K562 (cell line): ENCODE measurements around the gene PLS1. TPM values are rescaled to one million over a fixed set of nuclear protein-coding genes. Genes with fewer than 3 reads are reported as not detected.

Experiments used
- ATAC-seq: fragments of 200-7000 bp; cut with Tn5 transposase; 3 replicates; pipeline ENCODE4 v1.9.1; 2020; ENCODE audit warnings: moderate library complexity
- BruUV-seq: library from RNA; stranded (reverse); fragments of 400-500 nt; replicated peaks from 2 replicates; lab custom pipeline; 2021; lab: Mats Ljungman, UMichigan
- CTCF ChIA-PET: fragments of 300-600 bp; formaldehyde crosslinking; extraction: SDS; loops from one replicate; lab custom pipeline; 2021; ENCODE audit warnings: low intra/inter-chr PET ratio; lab: Yijun Ruan, JAX
- POLR2A ChIA-PET: fragments of 300-600, 350-650 bp; sonication (Branson Sonifier 250); formaldehyde crosslinking; extraction: SDS; loops from one replicate; lab custom pipeline; 2021; ENCODE audit warnings: antibody characterized with exemption, inconsistent platforms; lab: Yijun Ruan, JAX
- DNase-seq, 4 experiments: peaks; one replicate each; pipeline versions ENCODE4 v3.0.0 to v3.0.0-alpha.2; 2011 to 2018; ENCODE audit warnings: low spot score in 3 of 4, mixed read lengths in 3 of 4; ENCODE audit errors: extremely low read depth in 1 of 4
- FAIRE-seq: peaks from 2 replicates; lab custom pipeline; 2011; peaks lifted over from hg19 to GRCh38; lab: Jason Lieb, UNC
- H2AFZ ChIP-seq: 2 replicates; pipeline ENCODE4 v1.6.0; 2011; ENCODE audit warnings: low read depth, low read length, control low read depth, inconsistent platforms
- H3K27ac ChIP-seq: fragments of 200-600 bp; 3 replicates; pipeline ENCODE4 v1.8.0; 2011; ENCODE audit warnings: low read depth, mild to moderate bottlenecking, control low read depth, inconsistent platforms, low read length, moderate library complexity, mixed read lengths; ENCODE audit errors: extremely low read depth
- H3K27me3 ChIP-seq, 2 experiments: fragments of 300-600 bp in 1 of 2; 2 replicates in 1 of 2; 3 replicates in 1 of 2; pipeline versions ENCODE4 v1.6.0 to v1.8.0; 2011; ENCODE audit warnings: inconsistent platforms in 2 of 2, low read length in 2 of 2, mild to moderate bottlenecking in 1 of 2, mixed read lengths in 1 of 2, moderate library complexity in 1 of 2; ENCODE audit not compliant: control insufficient read depth in 2 of 2, insufficient read depth in 2 of 2
- H3K36me3 ChIP-seq: fragments of 300-600 bp; 3 replicates; pipeline ENCODE4 v1.8.0; 2011; ENCODE audit warnings: mild to moderate bottlenecking, low read length, inconsistent platforms; ENCODE audit not compliant: control insufficient read depth, insufficient read depth
- H3K4me1 ChIP-seq, 2 experiments: fragments of 200-600 bp in 1 of 2; replicated peaks in 1 of 2; 2 replicates in 1 of 2; 3 replicates in 1 of 2; pipeline versions ENCODE4 v1.5.1 to v1.8.0; 2011; ENCODE audit warnings: inconsistent platforms in 2 of 2, low read length in 2 of 2, mild to moderate bottlenecking in 1 of 2, mixed read lengths in 1 of 2, moderate library complexity in 1 of 2; ENCODE audit not compliant: control insufficient read depth in 2 of 2, insufficient read depth in 2 of 2
- H3K4me2 ChIP-seq: 2 replicates; pipeline ENCODE4 v1.6.1; 2011; ENCODE audit warnings: low read length, control low read depth, inconsistent platforms, mixed read lengths; ENCODE audit not compliant: insufficient read depth
- H3K4me3 ChIP-seq: fragments of 200-600 bp; sonication (generic), shearing (Covaris generic); 2 replicates; pipeline ENCODE4 v1.5.1; 2016; ENCODE audit warnings: control low read depth, inconsistent platforms
- H3K79me2 ChIP-seq: fragments of 200-600 bp; 3 replicates; pipeline ENCODE4 v1.8.0; 2011; ENCODE audit warnings: low read length, inconsistent platforms; ENCODE audit not compliant: control insufficient read depth, insufficient read depth
- H3K9ac ChIP-seq, 2 experiments: 2 replicates each; pipeline versions ENCODE4 v1.6.0 to v1.6.1; 2011; ENCODE audit warnings: low read depth in 2 of 2, low read length in 2 of 2, control low read depth in 1 of 2, inconsistent platforms in 1 of 2, mild to moderate bottlenecking in 1 of 2, mixed read lengths in 1 of 2; ENCODE audit not compliant: insufficient read depth in 1 of 2
- H3K9me1 ChIP-seq: one replicate; pipeline ENCODE4 v1.6.0; 2011; ENCODE audit warnings: inconsistent platforms, mild to moderate bottlenecking, low read length, moderate library complexity; ENCODE audit not compliant: control insufficient read depth, insufficient read depth
- H3K9me3 ChIP-seq: replicated peaks from 2 replicates; pipeline ENCODE4 v1.5.1; 2011; ENCODE audit warnings: low read depth, low read length, inconsistent platforms; ENCODE audit not compliant: control insufficient read depth, insufficient read depth
- H4K20me1 ChIP-seq: replicated peaks from 2 replicates; pipeline ENCODE4 v1.6.1; 2011; ENCODE audit warnings: low read length, inconsistent platforms, mixed read lengths; ENCODE audit not compliant: control insufficient read depth, insufficient read depth
- EHMT2 ChIP-seq: fragments of 450-650 bp; IDR thresholded peaks from 2 replicates; pipeline ENCODE4 v1.6.1; 2018; ENCODE audit warnings: antibody characterized with exemption
- ESRRA ChIP-seq: fragments of 450-650 bp; IDR thresholded peaks from 2 replicates; pipeline ENCODE4 v1.6.1; 2014; ENCODE audit warnings: low read depth, mild to moderate bottlenecking, moderate library complexity, borderline replicate concordance
- GATAD2B ChIP-seq: fragments of 450-650 bp; IDR thresholded peaks from 2 replicates; pipeline ENCODE4 v1.6.1; 2017; ENCODE audit warnings: mild to moderate bottlenecking, borderline replicate concordance
- MCM2 ChIP-seq: fragments of 450-650 bp; IDR thresholded peaks from 2 replicates; pipeline ENCODE4 v1.6.1; 2017; ENCODE audit warnings: low read depth, mild to moderate bottlenecking
- NCOR1 ChIP-seq: fragments of 450-650 bp; IDR thresholded peaks from 2 replicates; pipeline ENCODE4 v1.6.1; 2016; ENCODE audit warnings: mild to moderate bottlenecking, moderate library complexity
- NFE2 ChIP-seq: IDR thresholded peaks from 2 replicates; pipeline ENCODE4 v1.6.1; 2014; ENCODE audit warnings: antibody characterized with exemption, low read depth
- NFYB ChIP-seq: IDR thresholded peaks from 2 replicates; pipeline ENCODE4 v1.6.1; 2011; ENCODE audit warnings: mild to moderate bottlenecking, moderate library complexity; ENCODE audit not compliant: insufficient read length; ENCODE audit errors: extremely low read depth
- NR2C1 ChIP-seq, 2 experiments: fragments of 450-650 bp; IDR thresholded peaks; 2 replicates each; pipeline ENCODE4 v1.6.1; 2017; ENCODE audit warnings: mild to moderate bottlenecking in 2 of 2, antibody characterized with exemption in 1 of 2, inconsistent platforms in 1 of 2, missing compliant biosample characterization in 1 of 2, missing genetic modification characterization in 1 of 2
- PATZ1 ChIP-seq: fragments of 250-450 bp; sonication (Bioruptor Pico); IDR thresholded peaks from 2 replicates; pipeline ENCODE4 v1.5.0; 2020; ENCODE audit warnings: mild to moderate bottlenecking, borderline replicate concordance
- PYGO2 ChIP-seq: fragments of 450-650 bp; IDR thresholded peaks from 2 replicates; pipeline ENCODE4 v1.6.1; 2016; ENCODE audit warnings: mild to moderate bottlenecking, missing genetic modification characterization, moderate library complexity, missing compliant biosample characterization
- RB1 ChIP-seq: fragments of 450-650 bp; IDR thresholded peaks from 2 replicates; pipeline ENCODE4 v1.6.1; 2017; ENCODE audit warnings: low read depth, mild to moderate bottlenecking
- SIN3B ChIP-seq: fragments of 450-650 bp; IDR thresholded peaks from 2 replicates; pipeline ENCODE4 v1.6.1; 2017; ENCODE audit warnings: low read depth, mild to moderate bottlenecking, moderate library complexity
- SMAD4 ChIP-seq: fragments of 250-450 bp; sonication (Bioruptor Pico); conservative IDR thresholded peaks from 2 replicates; pipeline ENCODE4 v1.8.0; 2021; ENCODE audit warnings: inconsistent platforms, mild to moderate bottlenecking, moderate library complexity
- TCF7 ChIP-seq: sonication (generic); IDR thresholded peaks from 2 replicates; pipeline ENCODE4 v1.6.1; 2016; ENCODE audit warnings: antibody characterized with exemption, borderline replicate concordance
- WHSC1 ChIP-seq: IDR thresholded peaks from one replicate; pipeline ENCODE4 v1.6.1; 2012; ENCODE audit warnings: low read length, control low read depth, inconsistent platforms
- XRCC5 ChIP-seq: fragments of 200-400 bp; formaldehyde crosslinking; IDR thresholded peaks from 2 replicates; pipeline ENCODE4 v1.6.1; 2017; ENCODE audit warnings: low read depth, mild to moderate bottlenecking, low read length
- ZBED1 ChIP-seq: IDR thresholded peaks from 2 replicates; pipeline ENCODE4 v1.6.1; 2014
- ZNF146 ChIP-seq: IDR thresholded peaks from one replicate; pipeline ENCODE4 v1.6.1; 2018; ENCODE audit warnings: missing compliant biosample characterization; ENCODE audit not compliant: unreplicated experiment
- ZNF274 ChIP-seq: IDR thresholded peaks from 2 replicates; pipeline ENCODE4 v1.6.1; 2011; ENCODE audit warnings: low read depth, mild to moderate bottlenecking, low read length, moderate library complexity, borderline replicate concordance
- WGBS: fragments of 100-300 bp; shearing (Covaris generic); methylation state at CpG from one replicate; pipeline ENCODE4 v1.1.6; 2016; ENCODE audit warnings: low coverage, mixed read lengths; ENCODE audit not compliant: insufficient coverage; ENCODE audit errors: missing lambda C conversion rate; 5-methylcytosine and 5-hydroxymethylcytosine counted together
- in situ Hi-C: fragments of 300-500 bp; cut with MboI; formaldehyde crosslinking; loops from 4 replicates; pipeline ENCODE4 v1.15.0; 2018; ENCODE audit warnings: inconsistent platforms, mixed read lengths
- intact Hi-C: fragments of 100-400 bp; cut with micrococcal nuclease; formaldehyde crosslinking; loops from 2 replicates; pipeline ENCODE4 v1.14.2; 2022
- polyA plus RNA-seq, 8 experiments: library from polyadenylated mRNA; depleted of rRNA in 4 of 8; stranded (reverse) in 5 of 8; unstranded in 3 of 8; fragments of >200 nt; fragmentation: Nextera tagmentation in 2 of 8; fragmentation: Illumina TruSeq in 1 of 8; extraction: Ambion mirVana in 2 of 8; extraction: Trizol in 1 of 8; gene quantifications; 2 replicates each; pipeline versions ENCODE4 v1.2.1 to v1.2.3, GENCODE V29; 2011 to 2014; ENCODE audit warnings: inconsistent platforms in 1 of 8, missing spikeins in 1 of 8
- total RNA-seq, 7 experiments: library from RNA; depleted of rRNA in 6 of 7; stranded (reverse); fragments of >200 nt in 6 of 7; fragmentation: Illumina TruSeq in 2 of 7; extraction: Trizol in 2 of 7; gene quantifications; 2 replicates each; pipeline versions ENCODE4 v1.2.1 to v1.2.3, GENCODE V29; 2011 to 2021; ENCODE audit warnings: low replicate concordance in 1 of 7
- TF ChIP-seq, protein P1 (sequence below): fragments of 450-650 bp; IDR thresholded peaks from 2 replicates; pipeline ENCODE4 v1.7.0; 2016; ENCODE audit warnings: borderline replicate concordance

The PLS1 gene
- total and polyA plus RNA-seq, 9 of the 15 experiments (the other 6 are each of a cell fraction or from before 2014, with no cell fraction given): 6.1 to 21.3 (median 13.0) TPM

- TF ChIP-seq PATZ1 (CRISPR knock-in tag) (no peak), SIN3B (no peak), ZNF274 (no peak), NFE2 (no peak), SMAD4 (CRISPR knock-in tag) (no peak), ZBED1 (no peak), NR2C1 (IDR thresholded peaks at IDR 0.05) (no peak), NR2C1 (tag; IDR thresholded peaks at IDR 0.05) (no peak), RB1 (no peak)
These were observed 28.4 kb downstream of the PLS1 start (continued) for GRCh38 chr3:142624341-142625152.

- H3K9me3 ChIP-seq: no peaks in the 10 kb centered on the region
- H3K4me3 ChIP-seq: no peak overlapping the region
- no peak overlapping the region for H3K27ac ChIP-seq
- peaks cover 3 to 10% of the 10 kb centered on the region in 2 experiments; a peak in 3 of 5 replicates for H3K4me1 ChIP-seq
- H3K36me3 ChIP-seq: no peaks in the 10 kb centered on the region
- no peak overlapping the region for H2AFZ ChIP-seq
- FAIRE-seq (no peak), ATAC-seq (no peak), DNase-seq (no peak)
- ChIA-PET POLR2A (interaction anchor here (0.6 to 2.9 kb wide), 7 partner anchors 9 to 617 kb away, joined by 3 to 10 read pairs (median 8); partner anchors contain the start of gene ATR), CTCF (no interaction called here)
- no peak overlapping the region for H3K9ac ChIP-seq
- TF ChIP-seq PYGO2 (tag): no peak
- TF ChIP-seq NFYB: no peak
- TF ChIP-seq XRCC5: no peak
- TF ChIP-seq MCM2: no peak
- TF ChIP-seq GATAD2B: no peak
- no peak for TF ChIP-seq WHSC1
- TF ChIP-seq TCF7: no peak
- no peak for TF ChIP-seq ESRRA
- TF ChIP-seq NCOR1: no peak
- TF ChIP-seq ZNF146 (CRISPR knock-in tag): no peak
- TF ChIP-seq EHMT2: no peak
- TF ChIP-seq, protein P1, sequence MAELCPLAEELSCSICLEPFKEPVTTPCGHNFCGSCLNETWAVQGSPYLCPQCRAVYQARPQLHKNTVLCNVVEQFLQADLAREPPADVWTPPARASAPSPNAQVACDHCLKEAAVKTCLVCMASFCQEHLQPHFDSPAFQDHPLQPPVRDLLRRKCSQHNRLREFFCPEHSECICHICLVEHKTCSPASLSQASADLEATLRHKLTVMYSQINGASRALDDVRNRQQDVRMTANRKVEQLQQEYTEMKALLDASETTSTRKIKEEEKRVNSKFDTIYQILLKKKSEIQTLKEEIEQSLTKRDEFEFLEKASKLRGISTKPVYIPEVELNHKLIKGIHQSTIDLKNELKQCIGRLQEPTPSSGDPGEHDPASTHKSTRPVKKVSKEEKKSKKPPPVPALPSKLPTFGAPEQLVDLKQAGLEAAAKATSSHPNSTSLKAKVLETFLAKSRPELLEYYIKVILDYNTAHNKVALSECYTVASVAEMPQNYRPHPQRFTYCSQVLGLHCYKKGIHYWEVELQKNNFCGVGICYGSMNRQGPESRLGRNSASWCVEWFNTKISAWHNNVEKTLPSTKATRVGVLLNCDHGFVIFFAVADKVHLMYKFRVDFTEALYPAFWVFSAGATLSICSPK: no peak
- intact Hi-C loops (no loop called here), in situ Hi-C loops (no loop called here)
- no TSS peak for BruUV-seq
- no peak overlapping the region for H3K4me2 ChIP-seq
- H3K9me1 ChIP-seq: no peaks in the 10 kb centered on the region
- WGBS: 26% methylated on average over 2 of the region's 2 CpGs
- H4K20me1 ChIP-seq: no peaks in the 10 kb centered on the region
- no peaks in the 10 kb centered on the region for H3K27me3 ChIP-seq
- no peaks in the 10 kb centered on the region for H3K79me2 ChIP-seq
These were observed 28.9 kb downstream of the PLS1 start for GRCh38 chr3:142625153-142625440.
